ENCODE measurements around the gene LRP2. TPM values are rescaled to one million over a fixed set of nuclear protein-coding genes. Genes with fewer than 3 reads are reported as not detected.

LRP2 gene
- total and polyA plus RNA-seq, 4 donors: 0.19 to 5.7 (median 0.40) TPM

GRCh38 chr2:169089182-169089581 lies 273.2 kb downstream of the LRP2 start:
- no peak overlapping the region for H3K4me3 ChIP-seq (ENCODE audit: low read depth in 1 of 3, low read length in 3 of 3)
- no peak for TF ChIP-seq HNF4G (IDR thresholded peaks at IDR 0.05)
- no peak for TF ChIP-seq YY1 (IDR thresholded peaks at IDR 0.05)
- TF ChIP-seq NR2F2 (IDR thresholded peaks at IDR 0.05): no peak
- TF ChIP-seq, protein P1, sequence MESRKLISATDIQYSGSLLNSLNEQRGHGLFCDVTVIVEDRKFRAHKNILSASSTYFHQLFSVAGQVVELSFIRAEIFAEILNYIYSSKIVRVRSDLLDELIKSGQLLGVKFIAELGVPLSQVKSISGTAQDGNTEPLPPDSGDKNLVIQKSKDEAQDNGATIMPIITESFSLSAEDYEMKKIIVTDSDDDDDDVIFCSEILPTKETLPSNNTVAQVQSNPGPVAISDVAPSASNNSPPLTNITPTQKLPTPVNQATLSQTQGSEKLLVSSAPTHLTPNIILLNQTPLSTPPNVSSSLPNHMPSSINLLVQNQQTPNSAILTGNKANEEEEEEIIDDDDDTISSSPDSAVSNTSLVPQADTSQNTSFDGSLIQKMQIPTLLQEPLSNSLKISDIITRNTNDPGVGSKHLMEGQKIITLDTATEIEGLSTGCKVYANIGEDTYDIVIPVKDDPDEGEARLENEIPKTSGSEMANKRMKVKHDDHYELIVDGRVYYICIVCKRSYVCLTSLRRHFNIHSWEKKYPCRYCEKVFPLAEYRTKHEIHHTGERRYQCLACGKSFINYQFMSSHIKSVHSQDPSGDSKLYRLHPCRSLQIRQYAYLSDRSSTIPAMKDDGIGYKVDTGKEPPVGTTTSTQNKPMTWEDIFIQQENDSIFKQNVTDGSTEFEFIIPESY (IDR thresholded peaks at IDR 0.05): no peak
- peaks cover 0 to 1% (median 0%) of the 10 kb centered on the region in 4 donors for H3K36me3 ChIP-seq (ENCODE audit: control insufficient read depth in 4 of 4, insufficient read depth in 3 of 4, low read depth in 1 of 4, low read length in 3 of 4)
- no peaks in the 10 kb centered on the region for H3K9me3 ChIP-seq (ENCODE audit: control insufficient read depth in 4 of 4, low read length in 3 of 4)
- DNase-seq (ENCODE audit: low spot score): no peak
- no peaks in the 10 kb centered on the region for H3K4me1 ChIP-seq (ENCODE audit: control insufficient read depth in 4 of 4, insufficient read depth in 4 of 4, low read length in 3 of 4)
- H3K9ac ChIP-seq (ENCODE audit: low read depth in 1 of 2, low read length in 2 of 2): no peak overlapping the region
- H3K27me3 ChIP-seq (ENCODE audit: control insufficient read depth in 4 of 4, insufficient read depth in 4 of 4, low read length in 3 of 4): no peaks in the 10 kb centered on the region
- 86% methylated on average over 2 of the region's 2 CpGs for WGBS
- H3K27ac ChIP-seq (ENCODE audit: low read depth in 1 of 2, low read length in 2 of 2): no peak overlapping the region

DNA sequence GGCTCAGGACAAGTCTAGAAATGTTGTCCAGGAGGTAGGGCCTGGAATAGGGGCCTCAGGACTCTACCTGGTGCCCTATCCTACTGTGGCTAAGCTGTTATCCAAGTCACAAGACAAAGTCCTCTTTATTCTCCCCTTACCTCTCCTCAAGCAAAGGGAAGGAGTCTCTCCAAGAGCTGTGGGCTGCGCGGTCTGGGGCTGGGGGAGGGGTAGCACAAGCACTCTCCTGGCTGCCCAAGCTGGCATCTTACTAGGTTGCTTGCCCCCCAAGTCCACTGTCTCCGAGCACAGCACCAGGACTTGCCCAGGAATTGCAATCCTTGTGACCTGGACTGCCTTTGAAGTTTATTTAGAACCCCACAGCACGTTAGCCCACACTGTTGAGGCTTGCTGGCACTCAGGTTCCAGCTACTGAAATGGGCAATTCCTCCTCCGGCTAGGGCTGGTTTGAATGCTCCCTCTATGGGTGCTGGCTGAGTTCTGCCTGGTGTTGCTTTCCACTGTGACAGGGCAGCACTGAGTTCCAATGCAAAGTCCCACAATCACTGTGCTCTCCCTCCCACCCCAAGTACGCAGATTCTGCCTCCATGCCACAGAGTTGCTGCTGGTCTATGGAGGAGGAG lies 274.5 kb downstream of the LRP2 start:
- Histone ChIP-seq H3K4me3 (ENCODE audit: low read depth in 1 of 3, low read length in 3 of 3) (no peak overlapping the region), H3K36me3 (ENCODE audit: control insufficient read depth in 4 of 4, insufficient read depth in 3 of 4, low read depth in 1 of 4, low read length in 3 of 4) (peaks cover 0 to 1% (median 0%) of the 10 kb centered on the region in 4 donors), H3K9me3 (ENCODE audit: control insufficient read depth in 4 of 4, low read length in 3 of 4) (no peaks in the 10 kb centered on the region), H3K9ac (ENCODE audit: low read depth in 1 of 2, low read length in 2 of 2) (no peak overlapping the region), H3K4me1 (ENCODE audit: control insufficient read depth in 4 of 4, insufficient read depth in 4 of 4, low read length in 3 of 4) (no peaks in the 10 kb centered on the region), H3K27me3 (ENCODE audit: control insufficient read depth in 4 of 4, insufficient read depth in 4 of 4, low read length in 3 of 4) (no peaks in the 10 kb centered on the region), H3K27ac (ENCODE audit: low read depth in 1 of 2, low read length in 2 of 2) (no peak overlapping the region)
- DNase-seq (ENCODE audit: low spot score): no peak
- 78% methylated on average over 6 of the region's 6 CpGs for WGBS
- TF ChIP-seq RXRA (IDR thresholded peaks at IDR 0.05): no peak
- TF ChIP-seq RAD21 (IDR thresholded peaks at IDR 0.05): peak; percentile 73 to 80
- TF ChIP-seq, protein P2, sequence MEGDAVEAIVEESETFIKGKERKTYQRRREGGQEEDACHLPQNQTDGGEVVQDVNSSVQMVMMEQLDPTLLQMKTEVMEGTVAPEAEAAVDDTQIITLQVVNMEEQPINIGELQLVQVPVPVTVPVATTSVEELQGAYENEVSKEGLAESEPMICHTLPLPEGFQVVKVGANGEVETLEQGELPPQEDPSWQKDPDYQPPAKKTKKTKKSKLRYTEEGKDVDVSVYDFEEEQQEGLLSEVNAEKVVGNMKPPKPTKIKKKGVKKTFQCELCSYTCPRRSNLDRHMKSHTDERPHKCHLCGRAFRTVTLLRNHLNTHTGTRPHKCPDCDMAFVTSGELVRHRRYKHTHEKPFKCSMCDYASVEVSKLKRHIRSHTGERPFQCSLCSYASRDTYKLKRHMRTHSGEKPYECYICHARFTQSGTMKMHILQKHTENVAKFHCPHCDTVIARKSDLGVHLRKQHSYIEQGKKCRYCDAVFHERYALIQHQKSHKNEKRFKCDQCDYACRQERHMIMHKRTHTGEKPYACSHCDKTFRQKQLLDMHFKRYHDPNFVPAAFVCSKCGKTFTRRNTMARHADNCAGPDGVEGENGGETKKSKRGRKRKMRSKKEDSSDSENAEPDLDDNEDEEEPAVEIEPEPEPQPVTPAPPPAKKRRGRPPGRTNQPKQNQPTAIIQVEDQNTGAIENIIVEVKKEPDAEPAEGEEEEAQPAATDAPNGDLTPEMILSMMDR (IDR thresholded peaks at IDR 0.05; ENCODE audit: low read depth, low read length, missing input control): peak; percentile 27

GRCh38 chr2:169086893-169087467 lies 275.4 kb downstream of the LRP2 start:
- Histone ChIP-seq H3K27ac (ENCODE audit: low read depth in 1 of 2, low read length in 2 of 2) (no peak overlapping the region), H3K9ac (ENCODE audit: low read depth in 1 of 2, low read length in 2 of 2) (no peak overlapping the region), H3K4me1 (ENCODE audit: control insufficient read depth in 4 of 4, insufficient read depth in 4 of 4, low read length in 3 of 4) (no peaks in the 10 kb centered on the region), H3K36me3 (ENCODE audit: control insufficient read depth in 4 of 4, insufficient read depth in 3 of 4, low read depth in 1 of 4, low read length in 3 of 4) (peaks cover 0 to 1% (median 0%) of the 10 kb centered on the region in 4 donors), H3K9me3 (ENCODE audit: control insufficient read depth in 4 of 4, low read length in 3 of 4) (no peaks in the 10 kb centered on the region), H3K4me3 (ENCODE audit: low read depth in 1 of 3, low read length in 3 of 3) (no peak overlapping the region), H3K27me3 (ENCODE audit: control insufficient read depth in 4 of 4, insufficient read depth in 4 of 4, low read length in 3 of 4) (no peaks in the 10 kb centered on the region)
- TF ChIP-seq HNF4G (IDR thresholded peaks at IDR 0.05) (no peak), TAF1 (conservative IDR thresholded peaks at IDR 0.05) (no peak), FOXA1 (IDR thresholded peaks at IDR 0.05) (no peak), YY1 (IDR thresholded peaks at IDR 0.05) (no peak), EGR1 (IDR thresholded peaks at IDR 0.05; ENCODE audit: low read depth in 2 of 2) (no peak), NR2F2 (IDR thresholded peaks at IDR 0.05) (no peak), REST (IDR thresholded peaks at IDR 0.05) (no peak), RAD21 (IDR thresholded peaks at IDR 0.05) (no peak), RXRA (IDR thresholded peaks at IDR 0.05) (no peak), HNF4A (conservative IDR thresholded peaks at IDR 0.05) (no peak), MAX (IDR thresholded peaks at IDR 0.05) (no peak), GABPA (IDR thresholded peaks at IDR 0.05 in 1 of 2, conservative IDR thresholded peaks at IDR 0.05 in 1 of 2) (no peak), ATF3 (IDR thresholded peaks at IDR 0.05) (no peak)
- TF ChIP-seq, protein P2 (IDR thresholded peaks at IDR 0.05; ENCODE audit: low read depth, low read length, missing input control): no peak
- WGBS: 95% methylated on average over 3 of the region's 3 CpGs
- DNase-seq (ENCODE audit: low spot score): no peak

All from liver (tissue), 9 donors.